T1000 (cell line): ENCODE measurements around the gene DRAM1.
A peak's percentile ranks its signal among the peaks of the same experiment; 100 is the strongest.
"Not testable (repeated sequence)": the region's sequence is repeated elsewhere in the genome, so short reads cannot be mapped to it uniquely, and the experiment has no call there.

Experiments
- DNase-seq: peaks from one replicate; lab custom pipeline; 2025; ENCODE audit warnings: mixed read lengths; lab: John Stamatoyannopoulos, UW

The DRAM1 gene

DNA sequence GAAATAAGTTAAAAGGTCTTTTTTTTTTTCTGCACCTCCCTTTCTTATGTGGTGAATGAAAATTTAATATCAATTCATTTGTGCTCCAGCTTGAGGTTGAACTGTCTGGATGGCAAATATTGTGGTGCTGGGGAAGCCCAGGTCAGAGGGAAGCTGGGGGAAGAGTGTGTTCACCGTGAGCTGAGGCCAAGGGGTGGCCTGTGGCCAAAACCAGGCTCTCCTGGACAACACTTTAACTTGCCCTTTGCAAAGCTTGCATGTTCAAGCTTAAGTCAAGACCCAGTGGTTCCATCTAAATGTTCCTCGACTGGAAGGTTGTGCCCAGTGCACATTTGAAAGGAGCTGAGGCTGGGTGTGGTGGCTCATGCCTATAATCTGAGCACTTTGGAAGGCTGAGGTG is 28.8 kb downstream of the DRAM1 start:
- DNase-seq, result no peak

DNA sequence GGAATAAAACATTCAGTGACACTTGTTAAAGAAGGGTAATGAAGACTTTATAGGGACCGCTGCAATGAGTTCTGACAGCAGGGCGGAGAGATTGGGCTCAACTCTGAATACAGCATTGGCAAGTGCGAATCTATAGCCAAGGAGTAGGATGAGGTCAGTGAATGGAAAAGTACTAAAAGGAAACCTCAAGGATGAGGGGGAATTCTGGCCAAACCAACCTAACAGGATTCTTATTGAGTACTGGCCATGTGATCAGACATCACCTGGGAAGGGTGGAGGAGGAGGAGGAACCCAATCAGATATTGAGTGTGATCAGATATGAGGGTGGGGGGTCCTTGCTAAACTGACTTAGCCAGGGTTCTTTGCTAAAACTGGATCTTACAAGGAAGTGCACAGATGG is 31.0 kb downstream of the DRAM1 start:
- no peak for DNase-seq

DNA sequence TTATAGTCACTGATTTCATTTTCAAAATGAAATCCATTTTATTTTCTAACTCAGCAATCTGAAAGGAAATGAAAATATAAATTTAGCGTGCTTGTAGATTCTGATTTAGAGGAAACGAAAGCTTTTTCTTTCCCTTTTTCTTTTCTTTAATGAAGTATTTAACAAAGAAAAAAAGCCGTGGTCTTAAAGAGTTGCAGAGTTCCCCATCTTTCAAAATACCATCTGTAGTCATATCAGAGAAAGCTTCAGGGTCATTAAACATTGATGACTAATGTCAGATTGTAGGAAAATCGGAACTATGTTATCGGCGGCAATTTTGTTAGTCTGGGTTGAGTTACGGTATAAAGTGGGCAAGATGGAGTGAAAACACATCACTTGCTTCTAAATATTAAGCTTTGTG is 32.3 kb downstream of the DRAM1 start:
- DNase-seq, result no peak

DNA sequence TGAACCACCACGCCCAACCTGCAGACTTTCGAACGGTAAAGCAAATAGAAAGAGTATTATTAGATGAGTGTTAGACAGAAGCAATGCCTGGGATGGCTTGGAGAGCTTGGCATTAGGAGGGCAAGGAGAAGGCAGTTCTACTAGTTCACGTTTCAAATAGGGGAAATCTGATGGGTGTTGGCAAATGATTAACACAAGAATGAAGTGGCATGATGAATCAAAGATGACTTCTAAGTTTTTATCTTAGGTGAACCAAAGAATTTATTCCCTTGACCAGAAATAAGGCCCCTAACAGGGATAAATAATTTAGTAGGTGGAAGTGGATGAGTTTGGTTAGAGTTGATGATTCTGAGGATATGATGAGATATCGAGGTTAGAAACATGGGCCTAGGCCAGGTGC is 38.5 kb downstream of the DRAM1 start:
- no peak for DNase-seq

DNA sequence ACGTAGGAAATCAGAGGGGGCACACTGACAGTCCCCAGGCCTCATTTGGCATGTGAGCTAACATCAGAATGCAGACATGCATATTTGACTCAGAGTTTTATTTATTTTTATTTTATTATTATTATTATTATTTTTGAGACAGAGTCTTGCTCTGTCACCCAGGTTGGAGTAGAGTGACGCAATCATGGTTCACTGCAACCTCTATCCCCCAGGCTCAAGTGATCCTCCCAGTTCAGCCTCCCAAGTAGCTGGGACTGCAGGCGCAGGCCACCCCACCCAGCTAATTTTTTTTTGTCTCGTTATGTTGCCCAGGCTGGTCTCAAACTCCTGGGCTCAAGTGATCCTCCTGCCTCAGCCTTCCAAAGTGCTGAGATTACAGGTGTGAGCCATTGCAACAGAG is 41.4 kb downstream of the DRAM1 start:
- DNase-seq, result not testable (repeated sequence)

DNA sequence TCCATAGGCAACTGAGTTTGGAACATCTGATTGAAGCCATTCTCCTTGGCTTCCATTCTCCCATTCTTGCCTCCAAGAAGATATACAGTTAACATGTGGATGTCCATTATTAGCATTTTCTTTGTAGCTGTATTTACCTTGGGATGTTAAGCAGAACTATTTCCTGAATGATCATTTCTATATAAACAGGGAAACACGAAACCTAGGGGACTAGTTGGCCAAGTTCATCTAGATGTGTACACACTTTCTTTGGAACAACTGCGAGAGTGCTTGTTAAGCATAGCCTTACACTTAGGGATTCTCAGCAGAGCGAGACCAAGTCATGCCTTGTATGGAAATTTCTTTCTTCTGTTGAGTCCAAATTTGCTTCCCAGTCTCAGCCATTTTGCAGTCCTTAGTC is 42.1 kb downstream of the DRAM1 start:
- DNase-seq, result no peak

DNA sequence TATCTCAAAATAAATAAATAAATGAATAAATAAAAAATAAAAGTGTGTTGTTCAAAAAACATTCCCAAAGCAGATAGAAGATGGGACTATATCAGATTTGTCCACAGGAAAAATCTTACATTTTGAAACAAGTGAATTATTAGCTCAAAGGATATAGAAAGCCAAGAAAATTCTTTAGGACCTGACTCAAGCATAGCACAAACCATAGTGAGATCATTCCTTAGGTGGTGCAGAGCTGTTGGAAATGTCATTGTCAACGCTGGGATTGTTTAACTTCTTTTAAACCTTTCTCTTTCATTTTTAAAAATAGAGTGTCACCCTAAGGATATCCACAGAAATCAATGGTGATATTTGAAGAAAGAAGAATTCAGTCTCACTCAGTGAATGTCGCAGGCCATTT is 43.5 kb downstream of the DRAM1 start:
- no peak for DNase-seq

DNA sequence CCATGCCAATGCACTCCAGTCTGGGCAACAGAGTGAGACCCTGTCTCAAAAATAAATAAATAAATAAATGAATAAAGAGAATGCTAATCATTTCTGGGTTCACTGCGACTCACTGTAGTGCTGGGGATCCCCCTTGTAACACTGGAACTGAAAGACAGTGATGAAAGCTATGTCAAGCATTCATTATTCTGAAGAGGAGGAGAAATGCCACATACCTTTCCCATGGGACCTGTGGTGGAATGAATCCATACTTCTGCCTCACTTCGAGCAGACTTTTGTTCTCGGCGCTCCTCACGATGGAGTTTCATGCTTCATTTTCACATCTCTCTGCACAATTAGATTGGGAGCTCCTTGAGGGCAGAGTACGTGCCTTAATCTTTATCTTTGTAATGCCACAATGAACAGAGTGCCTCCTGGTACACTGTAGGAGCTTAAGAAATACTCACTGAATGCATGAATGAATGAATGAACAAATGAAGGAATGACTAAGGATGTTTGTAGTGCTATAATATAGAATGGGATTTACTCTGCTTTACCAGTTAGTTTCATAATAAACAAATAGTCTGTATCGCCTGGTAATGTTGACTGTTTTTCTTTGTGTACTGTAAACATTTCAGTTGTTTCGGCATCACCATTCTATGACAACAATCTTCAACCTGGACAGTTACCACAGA is 45.8 kb downstream of the DRAM1 start:
- DNase-seq, result no peak

DNA sequence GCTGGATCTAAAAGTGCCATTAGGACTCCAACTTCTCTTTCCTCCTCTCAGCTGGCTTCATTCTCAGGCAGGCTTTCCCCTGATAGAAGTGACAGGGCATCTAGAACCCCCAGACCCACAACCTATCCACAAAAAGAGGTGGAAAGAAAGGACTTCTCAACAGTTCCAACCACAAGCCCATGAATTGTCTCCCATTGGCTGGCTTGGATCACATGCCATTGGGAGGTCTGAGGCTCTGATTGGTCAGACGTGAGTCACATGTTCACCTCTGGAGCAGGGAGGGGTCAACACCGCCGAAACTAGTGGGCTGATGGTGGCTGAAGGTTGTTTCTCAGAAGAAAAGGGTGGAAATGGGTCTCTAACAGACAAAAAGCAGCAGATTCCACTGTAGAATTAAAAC is 47.2 kb downstream of the DRAM1 start:
- DNase-seq, result peak; percentile 14

DNA sequence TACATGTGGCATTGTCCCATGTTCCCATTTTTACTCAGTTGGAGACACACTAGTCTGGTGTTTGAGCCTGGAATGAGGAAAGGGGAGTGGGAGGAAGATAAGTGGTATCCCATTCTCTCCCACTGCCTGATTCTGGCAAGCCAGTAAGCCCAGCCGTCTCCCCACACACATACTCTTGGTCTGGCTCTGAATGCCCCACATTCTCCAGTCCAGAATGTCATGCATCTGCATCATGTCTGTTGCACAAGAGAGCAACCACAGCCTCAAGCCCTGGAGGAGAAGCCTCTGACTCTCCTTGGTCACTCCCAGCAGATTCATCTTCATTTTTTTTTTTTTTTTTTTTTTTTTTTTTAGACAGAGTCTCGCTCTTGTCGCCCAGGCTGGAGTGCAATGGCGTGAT is 48.0 kb downstream of the DRAM1 start:
- DNase-seq, result peak; percentile 5

DNA sequence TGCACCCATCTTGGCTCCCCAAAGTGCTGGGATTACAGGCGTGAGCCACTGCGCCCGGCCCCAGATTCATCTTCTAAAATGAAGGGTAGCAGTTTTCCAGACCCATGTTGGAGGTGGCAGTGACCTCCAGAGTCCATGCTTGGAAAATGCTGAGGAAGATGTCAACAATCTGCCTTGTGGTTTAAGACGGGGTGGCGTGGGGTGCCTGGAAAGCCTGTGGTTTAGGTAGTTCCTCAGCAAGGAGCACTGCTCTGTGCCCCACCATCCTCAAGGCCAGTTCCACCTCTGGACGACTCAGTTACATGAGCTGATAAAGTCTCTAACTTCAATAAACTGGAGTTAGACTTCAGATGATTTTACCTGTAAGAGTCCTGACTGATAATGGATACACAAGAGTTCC is 48.6 kb downstream of the DRAM1 start:
- no peak for DNase-seq

DNA sequence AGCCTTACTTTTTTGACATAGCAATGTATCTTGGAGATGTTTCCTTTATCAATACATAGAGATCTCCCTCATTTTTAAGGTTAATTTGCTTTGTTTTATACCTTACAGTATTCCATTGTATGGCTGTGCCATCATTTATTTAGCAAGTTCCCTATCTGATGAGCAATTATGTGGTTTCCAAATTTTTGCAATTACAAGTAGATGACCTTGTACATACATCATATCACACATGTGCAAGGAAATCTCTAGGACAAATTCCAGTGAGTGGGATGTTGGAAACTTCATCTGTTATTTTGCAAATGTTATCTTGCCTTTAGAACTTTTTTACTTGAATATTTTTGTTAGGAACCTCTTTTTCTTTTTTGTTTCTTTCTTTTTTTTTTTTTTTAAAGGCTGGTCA is 49.7 kb downstream of the DRAM1 start:
- no peak for DNase-seq

DNA sequence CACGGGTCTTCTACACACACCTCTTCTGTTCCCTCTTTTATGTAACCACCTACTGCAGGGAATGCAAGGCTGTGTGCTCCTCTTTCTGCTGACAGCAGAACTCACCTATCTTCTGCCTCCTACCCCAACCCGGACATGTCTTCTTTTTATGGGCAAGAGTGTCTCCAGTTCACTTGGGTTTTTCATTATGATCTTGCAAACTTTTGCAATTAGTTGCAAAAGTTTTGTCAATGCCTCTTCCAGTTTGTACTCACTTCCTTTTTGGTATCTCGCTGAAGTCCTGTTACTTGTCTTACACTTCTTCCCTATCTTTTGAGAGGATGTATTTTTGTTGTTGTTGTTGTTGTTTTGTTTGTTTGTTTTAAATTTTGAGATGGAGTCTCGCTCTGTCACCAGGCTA is 50.6 kb downstream of the DRAM1 start:
- DNase-seq, result no peak

DNA sequence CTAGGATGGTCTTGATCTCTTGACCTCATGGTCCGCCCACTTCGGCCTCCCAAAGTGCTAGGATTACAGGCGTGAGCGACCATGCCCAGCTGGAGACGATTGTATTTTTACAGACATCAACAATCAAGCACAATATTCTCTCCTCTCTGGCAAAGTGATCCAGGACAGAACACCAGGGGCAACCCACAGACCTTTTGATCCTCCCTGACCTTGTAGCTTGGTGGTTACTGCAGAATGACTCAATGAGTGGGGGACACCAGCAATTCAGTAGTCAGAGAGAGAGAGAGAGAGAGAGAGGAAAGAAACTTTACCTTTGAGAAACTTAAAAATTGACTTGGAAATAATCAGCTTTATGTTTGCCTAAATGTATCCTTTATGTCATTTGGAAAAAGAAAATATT is 51.2 kb downstream of the DRAM1 start:
- no peak for DNase-seq

DNA sequence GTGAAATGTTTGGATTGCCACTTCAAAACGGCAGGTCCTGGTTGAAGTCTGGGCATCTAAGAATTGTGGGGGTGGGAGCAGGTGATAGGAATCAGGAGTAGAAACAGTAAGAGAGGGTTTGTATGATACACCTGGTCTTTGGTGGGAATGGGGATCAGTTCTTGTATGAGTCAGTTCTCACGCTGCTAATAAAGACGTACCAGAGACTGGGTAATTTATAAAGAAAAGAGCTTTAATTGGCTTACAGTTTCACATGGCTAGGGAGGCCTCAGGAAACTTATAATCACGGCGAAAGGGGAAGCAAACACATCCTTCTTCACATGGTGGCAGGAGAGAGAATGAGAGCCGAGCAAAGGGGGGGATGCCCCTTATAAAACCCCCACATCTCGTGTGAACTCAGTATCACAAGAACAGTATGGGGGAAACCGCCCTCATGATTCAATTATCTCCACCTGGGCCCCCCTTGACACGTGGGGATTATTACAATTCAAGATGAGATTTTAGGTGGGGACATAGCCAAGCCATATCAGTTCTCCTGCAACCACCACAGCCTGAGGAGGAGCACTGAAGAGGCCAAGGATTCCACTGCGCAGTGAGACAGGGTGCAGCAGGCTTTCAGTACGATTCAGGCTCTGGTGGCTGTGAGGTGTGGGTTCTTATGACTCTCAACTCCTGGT is 52.1 kb downstream of the DRAM1 start:
- no peak for DNase-seq

DNA sequence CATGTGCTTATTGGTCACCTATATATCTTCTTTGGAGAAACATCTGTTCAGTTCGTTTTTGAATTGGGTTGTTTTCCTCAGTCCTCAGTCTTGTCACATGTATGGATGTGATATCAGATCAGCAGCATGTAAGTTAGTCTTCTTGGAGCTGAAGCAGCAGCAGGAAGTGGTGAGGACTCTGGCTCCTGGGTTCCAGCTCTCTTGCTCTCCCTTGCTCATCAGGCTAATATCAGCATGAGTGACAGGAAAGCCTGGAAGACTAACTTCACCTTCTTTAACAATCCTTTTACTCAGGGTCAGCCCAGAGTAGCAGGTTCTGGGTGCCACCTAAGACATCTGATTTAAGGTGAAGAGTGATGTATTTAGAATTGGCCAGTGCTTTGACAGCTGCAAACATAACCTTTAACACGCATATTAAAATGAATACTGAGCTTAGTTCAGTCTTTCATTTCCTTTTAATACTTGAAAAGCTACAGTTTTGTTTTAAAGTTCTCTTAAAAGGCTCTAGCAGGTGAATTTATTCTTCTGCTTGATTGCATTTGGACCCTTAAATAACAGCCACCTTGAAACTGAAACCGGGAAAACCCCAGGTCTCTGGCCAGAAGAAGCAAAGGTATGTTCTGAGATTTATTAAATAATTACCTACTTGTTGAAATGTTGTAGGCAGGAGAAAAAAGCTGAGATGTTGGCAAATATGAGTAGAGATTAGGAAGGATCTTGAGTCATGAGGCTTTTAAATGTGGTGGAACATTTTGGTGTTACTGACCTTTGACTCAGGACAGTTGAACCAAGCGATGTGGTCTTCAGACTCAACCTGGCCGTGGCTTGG is 54.3 kb downstream of the DRAM1 start:
- DNase-seq, result no peak

DNA sequence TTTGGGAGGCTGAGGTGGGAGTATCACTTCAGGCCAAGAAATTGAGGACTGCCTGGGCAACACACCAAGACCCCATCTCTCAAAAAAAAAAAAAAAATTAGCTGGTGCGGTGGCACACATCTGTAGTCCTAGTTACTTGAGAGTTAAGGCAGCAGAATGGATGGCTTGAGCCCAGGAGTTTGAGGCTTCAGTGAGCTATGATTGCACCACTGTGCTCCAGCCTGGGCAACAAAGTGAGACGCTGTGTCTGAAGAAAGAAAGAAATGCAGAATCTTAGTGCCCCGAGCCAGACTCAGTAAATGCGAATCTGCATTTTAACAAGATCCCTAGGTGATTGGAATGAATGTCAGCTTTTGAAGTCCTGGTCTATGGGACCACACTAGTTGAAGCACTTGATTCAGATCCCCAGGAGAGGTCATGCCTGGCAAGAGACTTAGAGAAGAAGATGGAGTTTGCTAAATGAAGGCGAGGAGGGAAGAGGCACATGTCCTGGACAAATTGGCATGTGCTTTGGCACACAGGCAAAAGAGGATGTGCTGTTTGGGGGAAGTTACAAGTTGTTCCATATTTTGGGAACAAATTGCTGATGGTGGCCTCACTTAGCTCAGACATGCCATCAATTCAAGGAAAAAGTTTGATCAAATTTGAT is 56.6 kb downstream of the DRAM1 start:
- DNase-seq, result no peak

DNA sequence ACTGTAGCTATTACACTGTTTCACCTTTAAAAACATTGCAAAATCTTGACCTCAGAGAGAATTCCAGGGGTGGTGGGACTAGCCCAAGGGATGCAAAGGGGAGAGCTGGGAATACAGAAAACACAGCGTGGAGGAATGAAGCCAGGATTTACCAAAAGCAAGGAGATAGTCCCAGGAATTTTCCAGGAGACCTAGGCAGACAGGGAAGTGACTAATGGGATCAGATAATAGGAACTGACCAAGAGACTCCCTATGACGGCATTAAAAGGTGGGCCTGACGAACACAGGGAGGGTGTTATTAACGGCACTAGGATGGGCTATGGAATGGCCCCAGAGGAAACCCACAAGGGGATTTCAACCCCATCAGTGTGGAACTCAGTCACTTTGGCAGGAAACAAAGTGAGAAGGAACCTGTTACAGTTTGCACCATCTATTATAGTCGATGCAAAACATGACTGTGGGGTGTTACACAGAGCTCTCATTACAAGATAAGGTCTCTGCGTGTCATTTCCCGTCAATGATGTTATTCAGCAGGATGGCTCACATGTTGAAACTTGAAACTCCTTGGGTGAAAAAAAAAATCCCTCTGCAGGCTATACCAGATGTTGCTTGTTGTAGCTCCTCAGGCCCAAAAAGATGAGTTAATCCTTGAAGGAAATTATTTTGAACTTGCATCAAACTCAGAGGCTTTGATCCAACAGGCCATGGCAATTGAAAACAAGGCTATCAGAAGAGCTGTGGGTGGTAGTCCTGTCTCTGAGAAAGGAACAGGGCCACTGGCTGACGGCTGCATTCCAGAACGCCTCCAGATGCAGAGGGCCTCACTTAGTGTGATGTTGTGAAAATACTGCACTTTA is 58.7 kb downstream of the DRAM1 start:
- no peak for DNase-seq

DNA sequence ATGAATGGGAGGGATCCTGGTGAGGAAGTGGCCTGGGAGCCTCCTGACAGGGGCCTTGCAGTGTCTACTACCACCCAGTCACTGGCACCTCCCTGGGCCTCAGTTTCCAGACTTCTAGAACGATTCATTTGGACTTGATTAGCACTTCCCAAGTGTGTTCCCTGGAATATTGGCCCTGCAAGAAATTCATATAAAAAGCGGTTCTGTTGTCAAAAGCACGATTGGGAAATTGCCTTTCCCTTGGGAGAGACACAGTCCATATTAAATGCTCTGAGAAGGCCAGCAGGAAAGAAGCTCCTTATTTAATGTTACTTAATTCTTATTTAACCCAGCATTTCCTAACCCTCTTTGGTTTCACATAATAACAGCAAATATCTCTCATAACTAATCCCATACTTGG is 61.9 kb downstream of the DRAM1 start:
- no peak for DNase-seq

DNA sequence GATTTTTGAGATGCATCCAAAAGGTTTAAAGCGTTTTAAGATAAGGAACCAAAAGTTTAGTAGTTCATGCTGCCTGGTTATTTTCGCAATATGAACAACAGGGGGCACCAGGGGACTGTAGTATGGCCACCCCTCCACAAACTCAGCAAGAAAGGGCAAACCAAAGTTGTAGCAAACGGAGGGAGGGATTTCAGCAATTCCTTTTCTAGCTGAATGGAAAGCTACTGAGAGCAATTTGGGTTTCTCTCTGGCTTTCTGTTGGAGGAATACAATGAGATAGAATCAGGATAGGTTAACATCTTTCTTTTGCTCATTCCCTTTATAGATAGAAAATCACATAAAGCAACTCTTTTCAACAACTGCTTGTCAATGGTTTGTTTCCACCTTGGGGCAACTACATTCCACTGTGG is 62.5 kb downstream of the DRAM1 start:
- DNase-seq, result peak; percentile 3

DNA sequence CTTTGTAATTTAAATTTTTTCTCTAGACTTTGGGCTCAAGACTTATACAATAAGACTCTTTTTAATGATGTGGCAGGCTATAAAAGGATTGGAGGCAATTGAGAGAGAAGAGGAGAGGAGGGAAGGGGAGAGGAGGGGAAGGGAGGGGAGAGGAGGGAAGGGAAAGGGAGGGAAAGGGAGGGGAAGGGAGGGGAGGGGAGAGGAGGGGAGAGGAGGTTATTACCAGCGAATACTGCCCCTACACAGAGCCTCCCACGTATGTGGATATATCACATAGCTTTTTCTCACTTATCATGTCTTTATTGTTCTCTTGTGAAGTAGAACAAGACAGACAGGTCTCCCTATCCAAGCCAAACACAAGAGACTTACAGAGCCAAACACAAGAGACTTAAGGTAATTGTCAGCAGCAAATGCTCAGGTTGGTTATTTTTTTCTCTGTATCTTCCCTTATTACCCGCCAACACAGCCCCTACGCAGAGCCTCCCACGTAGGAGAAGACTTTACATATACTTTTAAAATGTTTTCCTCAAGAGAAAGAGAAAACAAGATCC is 63.1 kb downstream of the DRAM1 start:
- DNase-seq, result no peak
